ENCODE measurements around the gene UNC119.

GRCh38 chr17:28544402-28545140, 7.9 kb downstream of the UNC119 start:
- no peak for TF ChIP-seq CTCF (conservative IDR thresholded peaks at IDR 0.05 in 1 of 2, IDR thresholded peaks at IDR 0.05 in 1 of 2; ENCODE audit: low read depth in 1 of 2, low read length in 2 of 2)
- TF ChIP-seq EZH2 (IDR thresholded peaks at IDR 0.05; ENCODE audit: low read length, missing control alignments) = no peak
